HCT116 (cell line): ENCODE measurements around the gene GMDS. TPM values are rescaled to one million over a fixed set of nuclear protein-coding genes. Genes with fewer than 3 reads are reported as not detected.

Experiments used
- ATAC-seq: fragments of 200-7000 bp; cut with Tn5 transposase; 2 replicates; pipeline ENCODE4 v1.9.1; 2020; ENCODE audit warnings: mild to moderate bottlenecking, moderate library complexity
- BruUV-seq: library from RNA; stranded (reverse); fragments of 400-500 nt; replicated peaks from 2 replicates; lab custom pipeline; 2021; lab: Mats Ljungman, UMichigan
- CTCF ChIA-PET: fragments of 300-600 bp; sonication (Branson Sonifier 250); formaldehyde crosslinking; loops from one replicate; lab custom pipeline; 2021; ENCODE audit warnings: antibody characterized with exemption; lab: Charles Lee
- POLR2A ChIA-PET: fragments of 300-600, 350-600 bp; sonication (Branson Sonifier 250); formaldehyde crosslinking; loops from one replicate; lab custom pipeline; 2021; ENCODE audit warnings: antibody characterized with exemption; lab: Charles Lee
- RAD21 ChIA-PET, 2 experiments: fragments of 300-600 bp; sonication (Branson Sonifier 250); formaldehyde crosslinking; loops; one replicate each; lab custom pipeline; 2023; ENCODE audit warnings: low total read pairs in 2 of 2; ENCODE audit not compliant: uncharacterized antibody in 2 of 2, unreplicated experiment in 2 of 2, low non-redundant PET in 1 of 2; lab: Charles Lee
- DNase-seq: peaks from one replicate; pipeline ENCODE4 v3.0.0-alpha.2; 2010; ENCODE audit warnings: low read depth, low spot score
- H2AFZ ChIP-seq: fragments of 200-600 bp; shearing (Covaris generic), sonication (generic); 2 replicates; pipeline ENCODE4 v1.6.1; 2017; ENCODE audit warnings: low read depth, mixed run types, mixed read lengths, antibody characterized with exemption, low read length; ENCODE audit not compliant: poor library complexity, severe bottlenecking
- H3K27ac ChIP-seq: 2 replicates; pipeline ENCODE4 v1.5.1; 2012; ENCODE audit warnings: low read depth, low read length
- H3K27me3 ChIP-seq: fragments of 200-600 bp; sonication (generic); 2 replicates; pipeline ENCODE4 v1.6.1; 2016; ENCODE audit warnings: mixed run types, low read length, mixed read lengths; ENCODE audit not compliant: insufficient read depth
- H3K36me3 ChIP-seq, 2 experiments: fragments of 200-500 bp in 1 of 2; fragments of 200-600 bp in 1 of 2; sonication (Bioruptor generic) in 1 of 2; sonication (generic) in 1 of 2; 2 replicates each; pipeline versions ENCODE4 v1.5.1 to v1.6.1; 2014 to 2016; ENCODE audit warnings: low read length in 2 of 2, inconsistent platforms in 1 of 2, mixed read lengths in 1 of 2, mixed run types in 1 of 2; ENCODE audit not compliant: insufficient read depth in 2 of 2, control insufficient read depth in 1 of 2
- H3K4me1 ChIP-seq, 2 experiments: fragments of 200-600 bp in 1 of 2; sonication (generic) in 1 of 2; 2 replicates each; pipeline versions ENCODE4 v1.5.1 to v1.6.1; 2012 to 2017; ENCODE audit warnings: low read length in 2 of 2, inconsistent platforms in 1 of 2, mild to moderate bottlenecking in 1 of 2, mixed read lengths in 1 of 2, mixed run types in 1 of 2, moderate library complexity in 1 of 2; ENCODE audit not compliant: insufficient read depth in 2 of 2, control insufficient read depth in 1 of 2
- H3K4me2 ChIP-seq: fragments of 200-600 bp; sonication (generic); 2 replicates; pipeline ENCODE4 v1.6.1; 2017; ENCODE audit warnings: mixed run types, low read length, mixed read lengths
- H3K4me3 ChIP-seq, 2 experiments: fragments of 200-600 bp in 1 of 2; sonication (generic) in 1 of 2; replicated peaks in 1 of 2; 2 replicates each; pipeline ENCODE4 v1.5.1; 2011 to 2016; ENCODE audit warnings: low read length in 2 of 2, control low read depth in 1 of 2, low read depth in 1 of 2, mild to moderate bottlenecking in 1 of 2, mixed read lengths in 1 of 2, mixed run types in 1 of 2
- H3K79me2 ChIP-seq: fragments of 200-600 bp; sonication (generic); 2 replicates; pipeline ENCODE4 v1.6.1; 2017; ENCODE audit warnings: mild to moderate bottlenecking, mixed run types, low read length, moderate library complexity, mixed read lengths; ENCODE audit not compliant: insufficient read depth
- H3K9ac ChIP-seq: fragments of 200-600 bp; sonication (generic); 2 replicates; pipeline ENCODE4 v1.6.1; 2016; ENCODE audit warnings: low read length, mixed read lengths
- H3K9me2 ChIP-seq: fragments of 200-600 bp; sonication (generic), shearing (Covaris generic); 2 replicates; pipeline ENCODE4 v1.6.1; 2017; ENCODE audit warnings: mixed run types, mild to moderate bottlenecking, moderate library complexity; ENCODE audit not compliant: insufficient read depth
- H3K9me3 ChIP-seq, 2 experiments: fragments of 200-500 bp in 1 of 2; fragments of 200-600 bp in 1 of 2; sonication (Bioruptor generic) in 1 of 2; sonication (generic) in 1 of 2; 2 replicates each; pipeline ENCODE4 v1.6.1; 2014 to 2017; ENCODE audit warnings: low read length in 2 of 2, mixed read lengths in 2 of 2, inconsistent platforms in 1 of 2, low read depth in 1 of 2, mild to moderate bottlenecking in 1 of 2, mixed run types in 1 of 2, moderate library complexity in 1 of 2; ENCODE audit not compliant: control insufficient read depth in 1 of 2, insufficient read depth in 1 of 2
- H4K20me1 ChIP-seq: fragments of 200-600 bp; sonication (generic), shearing (Covaris generic); 2 replicates; pipeline ENCODE4 v1.6.1; 2017; ENCODE audit warnings: mixed run types, mild to moderate bottlenecking, moderate library complexity; ENCODE audit not compliant: insufficient read depth
- ATF3 ChIP-seq: IDR thresholded peaks from 2 replicates; pipeline ENCODE4 v1.6.1; 2012
- CEBPB ChIP-seq: IDR thresholded peaks from 2 replicates; pipeline ENCODE4 v1.6.1; 2012; ENCODE audit warnings: low read depth
- CTCF ChIP-seq, 3 experiments: fragments of 200-600 bp in 1 of 3; sonication (generic) in 1 of 3; IDR thresholded peaks in 2 of 3; conservative IDR thresholded peaks in 1 of 3; 2 replicates each; pipeline ENCODE4 v1.5.1; 2012 to 2017; ENCODE audit warnings: low read depth in 2 of 3, low read length in 2 of 3, antibody characterized with exemption in 1 of 3, borderline replicate concordance in 1 of 3, control low read depth in 1 of 3, mild to moderate bottlenecking in 1 of 3, mixed read lengths in 1 of 3, mixed run types in 1 of 3, moderate library complexity in 1 of 3; ENCODE audit not compliant: insufficient read depth in 1 of 3
- EZH2 ChIP-seq: fragments of 200-600 bp; sonication (generic); IDR thresholded peaks from 2 replicates; pipeline ENCODE4 v1.6.1; 2017; ENCODE audit warnings: antibody characterized with exemption, mixed run types
- JUND ChIP-seq: IDR thresholded peaks from 2 replicates; pipeline ENCODE4 v1.6.1; 2012
- POLR2A ChIP-seq: IDR thresholded peaks from 2 replicates; pipeline ENCODE4 v1.7.0; 2011; ENCODE audit warnings: borderline replicate concordance; ENCODE audit not compliant: insufficient read depth, insufficient read length; ENCODE audit errors: extremely low read depth
- RAD21 ChIP-seq: IDR thresholded peaks from 2 replicates; pipeline ENCODE4 v1.6.1; 2012; ENCODE audit warnings: low read depth, mild to moderate bottlenecking
- REST ChIP-seq: IDR thresholded peaks from 2 replicates; pipeline ENCODE4 v1.6.1; 2012; ENCODE audit warnings: low read depth
- SP1 ChIP-seq: IDR thresholded peaks from 2 replicates; pipeline ENCODE4 v1.6.1; 2012; ENCODE audit warnings: low read depth
- TCF7L2 ChIP-seq: IDR thresholded peaks from 2 replicates; pipeline ENCODE4 v1.7.0; 2011; ENCODE audit warnings: borderline replicate concordance, inconsistent platforms; ENCODE audit not compliant: insufficient read depth, insufficient read length; ENCODE audit errors: extremely low read depth
- ZFX ChIP-seq: fragments of 450-650 bp; IDR thresholded peaks from 2 replicates; pipeline ENCODE4 v1.6.1; 2017
- intact Hi-C: fragments of 100-400 bp; cut with micrococcal nuclease; formaldehyde crosslinking; loops from 2 replicates; pipeline ENCODE4 v1.10.0; 2022
- total RNA-seq: library from RNA; stranded (reverse); gene quantifications from one replicate; pipeline ENCODE4 v1.2.1, GENCODE V29; 2021; ENCODE audit not compliant: unreplicated experiment
- TF ChIP-seq, protein P1 (sequence below): IDR thresholded peaks from 2 replicates; pipeline ENCODE4 v1.6.1; 2011; ENCODE audit warnings: mild to moderate bottlenecking, low read length, moderate library complexity; ENCODE audit not compliant: insufficient replicate concordance; ENCODE audit errors: extremely low read depth
- TF ChIP-seq, protein P2 (sequence below): IDR thresholded peaks from 2 replicates; pipeline ENCODE4 v1.6.1; 2012

The GMDS gene
- total RNA-seq, 1 experiment from 2014 or later, result 34.4 TPM

DNA sequence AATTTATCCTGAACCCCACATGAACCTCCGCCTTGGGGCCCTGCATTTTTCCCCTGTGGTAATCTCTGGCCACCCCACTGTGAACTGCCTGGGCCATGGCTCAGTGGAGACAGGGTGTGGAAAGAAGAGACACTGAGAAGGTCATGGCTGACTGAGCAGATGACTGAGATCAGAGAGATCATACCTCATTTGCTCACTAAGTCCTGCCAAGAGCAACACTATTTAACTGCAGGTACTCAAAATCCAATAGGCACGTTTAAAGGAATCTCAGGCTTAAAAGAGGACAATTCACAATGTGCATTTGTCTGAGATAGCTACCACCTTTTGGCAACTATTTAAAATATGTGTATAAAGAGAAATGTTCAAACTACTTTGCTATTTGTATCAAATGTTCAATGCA is 305.0 kb downstream of the GMDS start:
- no peak for TF ChIP-seq POLR2A
- TF ChIP-seq SP1, result no peak
- no peak for TF ChIP-seq JUND
- no peak for TF ChIP-seq TCF7L2
- TF ChIP-seq REST, result no peak
- no peak for TF ChIP-seq ATF3
- TF ChIP-seq RAD21, result no peak
- no peak for TF ChIP-seq EZH2
- Histone ChIP-seq H3K27ac (no peak overlapping the region), H3K79me2 (no peaks in the 10 kb centered on the region), H3K9me3 (no peaks in the 10 kb centered on the region), H3K27me3 (no peaks in the 10 kb centered on the region), H3K36me3 (no peaks in the 10 kb centered on the region), H2AFZ (no peak overlapping the region), H3K4me3 (no peak overlapping the region), H3K4me2 (no peak overlapping the region), H4K20me1 (no peaks in the 10 kb centered on the region), H3K9ac (no peak overlapping the region), H3K4me1 (no peaks in the 10 kb centered on the region), H3K9me2 (no peaks in the 10 kb centered on the region)
- ATAC-seq (no peak), DNase-seq (no peak)
- CTCF ChIA-PET, result no interaction called here
- RAD21 ChIA-PET, result no interaction called here
- BruUV-seq, result no TSS peak
- intact Hi-C loops, result no loop called here
- POLR2A ChIA-PET, result no interaction called here

GRCh38 chr6:1933292-1933691 is 312.1 kb downstream of the GMDS start:
- Histone ChIP-seq H3K9ac (no peak overlapping the region), H3K36me3 (no peaks in the 10 kb centered on the region), H3K27ac (no peak overlapping the region), H2AFZ (no peak overlapping the region), H3K4me2 (no peak overlapping the region), H3K4me1 (no peaks in the 10 kb centered on the region), H3K9me2 (no peaks in the 10 kb centered on the region), H3K27me3 (no peaks in the 10 kb centered on the region), H3K4me3 (no peak overlapping the region), H3K79me2 (no peaks in the 10 kb centered on the region), H4K20me1 (no peaks in the 10 kb centered on the region), H3K9me3 (no peaks in the 10 kb centered on the region)
- ChIA-PET RAD21 (no interaction called here), POLR2A (no interaction called here), CTCF (no interaction called here)
- intact Hi-C loops, result no loop called here
- ATAC-seq (no peak), DNase-seq (no peak)
- no TSS peak for BruUV-seq
- TF ChIP-seq, protein P1, sequence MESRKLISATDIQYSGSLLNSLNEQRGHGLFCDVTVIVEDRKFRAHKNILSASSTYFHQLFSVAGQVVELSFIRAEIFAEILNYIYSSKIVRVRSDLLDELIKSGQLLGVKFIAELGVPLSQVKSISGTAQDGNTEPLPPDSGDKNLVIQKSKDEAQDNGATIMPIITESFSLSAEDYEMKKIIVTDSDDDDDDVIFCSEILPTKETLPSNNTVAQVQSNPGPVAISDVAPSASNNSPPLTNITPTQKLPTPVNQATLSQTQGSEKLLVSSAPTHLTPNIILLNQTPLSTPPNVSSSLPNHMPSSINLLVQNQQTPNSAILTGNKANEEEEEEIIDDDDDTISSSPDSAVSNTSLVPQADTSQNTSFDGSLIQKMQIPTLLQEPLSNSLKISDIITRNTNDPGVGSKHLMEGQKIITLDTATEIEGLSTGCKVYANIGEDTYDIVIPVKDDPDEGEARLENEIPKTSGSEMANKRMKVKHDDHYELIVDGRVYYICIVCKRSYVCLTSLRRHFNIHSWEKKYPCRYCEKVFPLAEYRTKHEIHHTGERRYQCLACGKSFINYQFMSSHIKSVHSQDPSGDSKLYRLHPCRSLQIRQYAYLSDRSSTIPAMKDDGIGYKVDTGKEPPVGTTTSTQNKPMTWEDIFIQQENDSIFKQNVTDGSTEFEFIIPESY, result no peak
- TF ChIP-seq ZFX (no peak), CTCF (IDR thresholded peaks at IDR 0.05 in 2 of 3, conservative IDR thresholded peaks at IDR 0.05 in 1 of 3; ENCODE audit: borderline replicate concordance in 1 of 3, insufficient read depth in 1 of 3, low read depth in 2 of 3, low read length in 2 of 3) (no peak; a peak in 1 of 6 replicates), CEBPB (no peak), ATF3 (no peak), RAD21 (no peak)
- TF ChIP-seq, protein P2, sequence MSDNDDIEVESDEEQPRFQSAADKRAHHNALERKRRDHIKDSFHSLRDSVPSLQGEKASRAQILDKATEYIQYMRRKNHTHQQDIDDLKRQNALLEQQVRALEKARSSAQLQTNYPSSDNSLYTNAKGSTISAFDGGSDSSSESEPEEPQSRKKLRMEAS, result no peak
